Lower lobe of right lung (tissue), 2 donors: ENCODE measurements around the gene DDB1. TPM values are rescaled to one million over a fixed set of nuclear protein-coding genes. Genes with fewer than 3 reads are reported as not detected.

ENCODE experiments used
- ATAC-seq, 2 donors: fragments of 200-7000 bp; cut with Tn5 transposase; one replicate each; pipeline ENCODE4 v1.9.1; 2020 to 2022; ENCODE audit warnings: mild to moderate bottlenecking in 2 of 2, moderate library complexity in 2 of 2
- DNase-seq: peaks from one replicate; pipeline ENCODE4 v3.0.0-alpha.2; 2020
- H3K27ac ChIP-seq: fragments of 200-600 bp; one replicate; pipeline ENCODE4 v1.8.0; 2022
- H3K27me3 ChIP-seq: fragments of 200-600 bp; one replicate; pipeline ENCODE4 v1.8.0; 2022; ENCODE audit warnings: low read depth
- H3K36me3 ChIP-seq: fragments of 200-600 bp; one replicate; pipeline ENCODE4 v1.8.0; 2022; ENCODE audit warnings: mild to moderate bottlenecking
- H3K4me1 ChIP-seq: fragments of 200-600 bp; one replicate; pipeline ENCODE4 v1.8.0; 2022
- H3K4me3 ChIP-seq: fragments of 200-600 bp; one replicate; pipeline ENCODE4 v1.8.0; 2022; ENCODE audit warnings: mild to moderate bottlenecking
- H3K9me3 ChIP-seq: fragments of 200-600 bp; one replicate; pipeline ENCODE4 v1.8.0; 2022
- CTCF ChIP-seq: fragments of 200-600 bp; IDR thresholded peaks from one replicate; pipeline ENCODE4 v1.8.0; 2022; ENCODE audit warnings: antibody characterized with exemption, mild to moderate bottlenecking
- intact Hi-C: fragments of 100-400 bp; cut with DNase I; formaldehyde crosslinking; loops from one replicate; pipeline ENCODE4 v1.11.0; 2022
- total RNA-seq: library from RNA; stranded (reverse); fragmentation: NEBNext Ultra II Directional; extraction: Animal tissue kit (Norgen Biotek cat#: 25700); gene quantifications from one replicate; pipeline ENCODE4 v1.2.1, GENCODE V29; 2021
- donor health status: DM: no; HTN: yes; CAD: no; lungs with severe emphysema.

The DDB1 gene
- total RNA-seq, 1 donor from 2014 or later: 122 TPM

DNA sequence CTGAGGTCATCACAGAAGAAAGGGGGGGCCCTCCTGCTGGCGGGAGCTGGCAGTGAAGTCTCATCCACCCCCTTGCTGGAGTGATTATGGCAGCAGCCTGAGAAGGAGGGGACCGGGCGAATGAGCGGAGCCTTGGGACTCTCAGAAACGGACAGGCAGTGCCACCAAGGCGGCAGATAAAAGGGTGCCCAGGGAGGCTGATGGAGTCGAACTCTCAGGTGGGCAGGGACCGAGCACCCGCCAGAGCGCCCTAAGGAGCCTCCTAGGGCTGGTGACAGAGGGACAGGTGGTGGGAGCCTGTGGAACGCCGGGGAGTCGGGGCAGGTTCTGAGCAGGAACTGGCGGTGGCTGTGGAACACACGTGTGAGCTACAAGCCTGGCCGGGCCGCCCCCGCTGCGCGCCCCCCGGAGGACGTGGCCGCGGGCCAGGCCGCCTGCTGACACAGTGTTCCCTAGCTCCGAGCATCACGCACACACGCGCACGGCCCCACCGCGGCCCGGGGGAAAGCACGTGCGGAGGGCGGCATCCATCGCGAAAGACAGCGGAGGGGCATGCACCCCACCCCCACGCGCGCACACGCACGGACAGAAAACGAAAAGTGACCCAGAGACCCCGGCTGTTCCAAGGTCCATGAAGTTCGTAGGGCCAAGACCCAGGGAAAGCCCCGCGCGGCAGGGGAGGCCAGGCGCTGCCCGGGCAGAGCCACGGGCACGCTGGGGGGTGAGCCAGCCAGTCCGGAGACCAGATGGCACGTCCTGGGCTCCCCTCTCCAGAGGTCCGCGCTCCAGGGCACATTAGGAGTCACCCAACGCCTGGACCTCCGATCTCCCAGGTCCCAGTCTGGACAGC, 38.8 kb downstream of the DDB1 start:
- DNase-seq (peak; percentile 55), ATAC-seq (peak; percentile 56 to 60)
- peaks cover 44% of the 10 kb centered on the region for H3K4me1 ChIP-seq
- peak overlapping the region; percentile 59 for H3K4me3 ChIP-seq
- H3K9me3 ChIP-seq: no peaks in the 10 kb centered on the region
- H3K36me3 ChIP-seq: peaks cover 10% of the 10 kb centered on the region
- H3K27me3 ChIP-seq: peaks cover 34% of the 10 kb centered on the region
- intact Hi-C loops: no loop called here
- TF ChIP-seq CTCF: no peak
- no peak overlapping the region for H3K27ac ChIP-seq

DNA sequence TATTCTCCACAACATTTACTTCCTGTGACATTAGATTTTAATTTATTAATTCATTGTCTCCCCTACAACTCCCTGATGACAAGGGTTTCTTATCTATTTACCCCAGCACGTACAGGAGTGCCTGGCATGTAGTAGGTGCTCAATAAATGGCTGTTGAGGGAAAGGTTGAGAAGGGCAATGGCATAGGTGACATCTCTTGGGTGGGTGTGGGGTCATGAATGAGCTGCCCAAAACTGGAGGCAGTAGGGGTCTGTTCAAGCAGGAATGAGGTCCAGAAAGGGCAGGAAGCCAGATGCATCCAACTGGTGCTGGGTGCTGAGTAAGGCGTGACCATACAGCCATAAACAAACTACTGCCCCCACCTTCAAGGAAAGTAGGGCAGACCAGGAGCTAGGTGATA, 40.5 kb downstream of the DDB1 start:
- no peaks in the 10 kb centered on the region for H3K9me3 ChIP-seq
- H3K36me3 ChIP-seq: no peaks in the 10 kb centered on the region
- DNase-seq (no peak), ATAC-seq (no peak)
- peaks cover 31% of the 10 kb centered on the region for H3K4me1 ChIP-seq
- no peak overlapping the region for H3K27ac ChIP-seq
- peaks cover 34% of the 10 kb centered on the region for H3K27me3 ChIP-seq
- intact Hi-C loops: no loop called here
- TF ChIP-seq CTCF: no peak
- no peak overlapping the region for H3K4me3 ChIP-seq

- TF ChIP-seq CTCF: no peak
- peak; percentile 23 for DNase-seq
- H3K27ac ChIP-seq: no peak overlapping the region
- no peaks in the 10 kb centered on the region for H3K36me3 ChIP-seq
- peaks cover 27% of the 10 kb centered on the region for H3K4me1 ChIP-seq
- H3K27me3 ChIP-seq: peaks cover 34% of the 10 kb centered on the region
- no peak overlapping the region for H3K4me3 ChIP-seq
- intact Hi-C loops: no loop called here
- H3K9me3 ChIP-seq: no peaks in the 10 kb centered on the region
- ATAC-seq: no peak
Measured at GRCh38 chr11:61290905-61291690, 41.8 kb downstream of the DDB1 start.

- Histone ChIP-seq H3K36me3 (no peaks in the 10 kb centered on the region), H3K27me3 (peaks cover 7% of the 10 kb centered on the region), H3K4me3 (no peak overlapping the region), H3K27ac (no peak overlapping the region), H3K9me3 (no peaks in the 10 kb centered on the region), H3K4me1 (no peaks in the 10 kb centered on the region)
- DNase-seq (no peak), ATAC-seq (no peak)
- intact Hi-C loops: no loop called here
- TF ChIP-seq CTCF: no peak
Measured at GRCh38 chr11:61287338-61287977, 45.4 kb downstream of the DDB1 start.

GRCh38 chr11:61283613-61284012, 49.3 kb downstream of the DDB1 start:
- DNase-seq (no peak), ATAC-seq (no peak)
- intact Hi-C loops: no loop called here
- no peaks in the 10 kb centered on the region for H3K4me1 ChIP-seq
- no peak overlapping the region for H3K4me3 ChIP-seq
- no peaks in the 10 kb centered on the region for H3K36me3 ChIP-seq
- TF ChIP-seq CTCF: no peak
- no peaks in the 10 kb centered on the region for H3K9me3 ChIP-seq
- no peak overlapping the region for H3K27ac ChIP-seq
- peaks cover 5% of the 10 kb centered on the region for H3K27me3 ChIP-seq
